Esophagus muscularis mucosa (tissue), 4 donors: Measurements from ENCODE around the gene AFMID.

Experiments
- EP300 ChIP-seq: sonication (generic); formaldehyde crosslinking; IDR thresholded peaks from one replicate; pipeline ENCODE4 v1.6.1; 2017; ENCODE audit warnings: antibody characterized with exemption
- POLR2A ChIP-seq: fragments of 450-650 bp; IDR thresholded peaks from one replicate; pipeline ENCODE4 v1.6.1; 2017; ENCODE audit warnings: antibody characterized with exemption, moderate library complexity, mild to moderate bottlenecking, low read depth
- POLR2AphosphoS5 ChIP-seq, 2 donors: sonication (generic); formaldehyde crosslinking; IDR thresholded peaks; one replicate each; pipeline ENCODE4 v1.6.1; 2017; ENCODE audit warnings: antibody characterized with exemption in 2 of 2
- TF ChIP-seq, protein P1 (sequence below), 3 experiments: fragments of 200-600 bp in 2 of 3; fragments of 450-650 bp in 1 of 3; sonication (generic) in 2 of 3; IDR thresholded peaks; one replicate each; pipeline ENCODE4 v1.5.1; 2017 to 2019; ENCODE audit warnings: antibody characterized with exemption in 3 of 3, mild to moderate bottlenecking in 2 of 3, moderate library complexity in 1 of 3

GRCh38 chr17:78208486-78208885 lies 21.3 kb downstream of the AFMID start:
- TF ChIP-seq, protein P1, sequence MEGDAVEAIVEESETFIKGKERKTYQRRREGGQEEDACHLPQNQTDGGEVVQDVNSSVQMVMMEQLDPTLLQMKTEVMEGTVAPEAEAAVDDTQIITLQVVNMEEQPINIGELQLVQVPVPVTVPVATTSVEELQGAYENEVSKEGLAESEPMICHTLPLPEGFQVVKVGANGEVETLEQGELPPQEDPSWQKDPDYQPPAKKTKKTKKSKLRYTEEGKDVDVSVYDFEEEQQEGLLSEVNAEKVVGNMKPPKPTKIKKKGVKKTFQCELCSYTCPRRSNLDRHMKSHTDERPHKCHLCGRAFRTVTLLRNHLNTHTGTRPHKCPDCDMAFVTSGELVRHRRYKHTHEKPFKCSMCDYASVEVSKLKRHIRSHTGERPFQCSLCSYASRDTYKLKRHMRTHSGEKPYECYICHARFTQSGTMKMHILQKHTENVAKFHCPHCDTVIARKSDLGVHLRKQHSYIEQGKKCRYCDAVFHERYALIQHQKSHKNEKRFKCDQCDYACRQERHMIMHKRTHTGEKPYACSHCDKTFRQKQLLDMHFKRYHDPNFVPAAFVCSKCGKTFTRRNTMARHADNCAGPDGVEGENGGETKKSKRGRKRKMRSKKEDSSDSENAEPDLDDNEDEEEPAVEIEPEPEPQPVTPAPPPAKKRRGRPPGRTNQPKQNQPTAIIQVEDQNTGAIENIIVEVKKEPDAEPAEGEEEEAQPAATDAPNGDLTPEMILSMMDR (IDR thresholded peaks at IDR 0.05) = no peak
- TF ChIP-seq EP300 (no peak), POLR2A (no peak), POLR2AphosphoS5 (IDR thresholded peaks at IDR 0.05) (no peak)
